Measurements from ENCODE around the gene S100A14. TPM values are rescaled to one million over a fixed set of nuclear protein-coding genes. Genes with fewer than 3 reads are reported as not detected.

S100A14 gene
- total RNA-seq, 1 experiment from 2014 or later = not detected

GRCh38 chr1:153635872-153636271, 19.7 kb upstream of the S100A14 start:
- H3K9me2 ChIP-seq (replicated peaks; ENCODE audit: insufficient read depth, low read length) = no peaks in the 10 kb centered on the region
- peak overlapping the region; percentile 93; the same call in 1 of the 2 replicates for H3K4me3 ChIP-seq (ENCODE audit: low read length)
- H3K4me2 ChIP-seq (ENCODE audit: low read depth, low read length, poor library complexity, severe bottlenecking) = peak overlapping the region; percentile 74
- H3K79me2 ChIP-seq (ENCODE audit: low read length) = peaks cover 37% of the 10 kb centered on the region
- no peak for DNase-seq
- no peak overlapping the region for H3K27ac ChIP-seq (ENCODE audit: low read length)
- peaks cover 45% of the 10 kb centered on the region for H3K36me3 ChIP-seq (ENCODE audit: insufficient read depth, low read length)
- H3K4me1 ChIP-seq (ENCODE audit: low read length) = peaks cover 14% of the 10 kb centered on the region
- peaks cover 3% of the 10 kb centered on the region; the same call in 1 of the 2 replicates for H4K20me1 ChIP-seq (ENCODE audit: insufficient read depth, low read depth, low read length)
- H3K9me3 ChIP-seq (ENCODE audit: low read length) = no peaks in the 10 kb centered on the region
- H2AFZ ChIP-seq (ENCODE audit: low read length) = no peak overlapping the region
- H3K27me3 ChIP-seq (ENCODE audit: low read length) = no peaks in the 10 kb centered on the region
- no peak overlapping the region for H3K9ac ChIP-seq (ENCODE audit: low read length)

GRCh38 chr1:153633754-153634665, 17.9 kb upstream of the S100A14 start, which contains the start of gene CHTOP:
CHTOP (plus strand) TSS chr1:153634066; CDS start chr1:153636589, 2,523 bp downstream.
- H3K27me3 ChIP-seq (ENCODE audit: low read length) = no peaks in the 10 kb centered on the region
- no peaks in the 10 kb centered on the region for H3K9me3 ChIP-seq (ENCODE audit: low read length)
- no peak within 1 kb of the TSS for H2AFZ ChIP-seq (ENCODE audit: low read length)
- no peaks in the 10 kb centered on the region for H3K9me2 ChIP-seq (replicated peaks; ENCODE audit: insufficient read depth, low read length)
- H3K9ac ChIP-seq (ENCODE audit: low read length) = peak within 1 kb of the TSS; percentile 100
- H3K79me2 ChIP-seq (ENCODE audit: low read length) = peaks cover 34% of the 10 kb centered on the region
- DNase-seq = peak; percentile 99
- peak within 1 kb of the TSS; percentile 98 for H3K27ac ChIP-seq (ENCODE audit: low read length)
- H3K4me3 ChIP-seq (ENCODE audit: low read length) = peak within 1 kb of the TSS; percentile 93
- H3K4me1 ChIP-seq (ENCODE audit: low read length) = peaks cover 14% of the 10 kb centered on the region
- H4K20me1 ChIP-seq (ENCODE audit: insufficient read depth, low read depth, low read length) = peaks cover 3% of the 10 kb centered on the region; the same call in 1 of the 2 replicates
- H3K36me3 ChIP-seq (ENCODE audit: insufficient read depth, low read length) = peaks cover 30% of the 10 kb centered on the region
- peak within 1 kb of the TSS; percentile 74 for H3K4me2 ChIP-seq (ENCODE audit: low read depth, low read length, poor library complexity, severe bottlenecking)

GRCh38 chr1:153633161-153633753, 17.1 kb upstream of the S100A14 start:
- H4K20me1 ChIP-seq (ENCODE audit: insufficient read depth, low read depth, low read length) = peaks cover 3% of the 10 kb centered on the region; the same call in 1 of the 2 replicates
- no peaks in the 10 kb centered on the region for H3K9me2 ChIP-seq (replicated peaks; ENCODE audit: insufficient read depth, low read length)
- H3K4me2 ChIP-seq (ENCODE audit: low read depth, low read length, poor library complexity, severe bottlenecking) = no peak overlapping the region
- no peaks in the 10 kb centered on the region for H3K9me3 ChIP-seq (ENCODE audit: low read length)
- no peaks in the 10 kb centered on the region for H3K27me3 ChIP-seq (ENCODE audit: low read length)
- no peak overlapping the region for H3K9ac ChIP-seq (ENCODE audit: low read length)
- H3K79me2 ChIP-seq (ENCODE audit: low read length) = peaks cover 34% of the 10 kb centered on the region
- H2AFZ ChIP-seq (ENCODE audit: low read length) = no peak overlapping the region
- peaks cover 24% of the 10 kb centered on the region for H3K36me3 ChIP-seq (ENCODE audit: insufficient read depth, low read length)
- DNase-seq = no peak
- peaks cover 19% of the 10 kb centered on the region for H3K4me1 ChIP-seq (ENCODE audit: low read length)
- no peak overlapping the region for H3K4me3 ChIP-seq (ENCODE audit: low read length)
- H3K27ac ChIP-seq (ENCODE audit: low read length) = no peak overlapping the region

- Histone ChIP-seq H3K9me3 (ENCODE audit: low read length) (no peaks in the 10 kb centered on the region), H2AFZ (ENCODE audit: low read length) (no peak overlapping the region), H3K4me3 (ENCODE audit: low read length) (no peak overlapping the region), H3K4me2 (ENCODE audit: low read depth, low read length, poor library complexity, severe bottlenecking) (no peak overlapping the region), H3K36me3 (ENCODE audit: insufficient read depth, low read length) (peaks cover 6% of the 10 kb centered on the region; the same call in 1 of the 2 replicates), H3K27me3 (ENCODE audit: low read length) (no peaks in the 10 kb centered on the region), H3K79me2 (ENCODE audit: low read length) (peaks cover 21% of the 10 kb centered on the region), H3K4me1 (ENCODE audit: low read length) (peaks cover 38% of the 10 kb centered on the region), H3K9me2 (replicated peaks; ENCODE audit: insufficient read depth, low read length) (no peaks in the 10 kb centered on the region), H4K20me1 (ENCODE audit: insufficient read depth, low read depth, low read length) (peaks cover 3% of the 10 kb centered on the region; the same call in 1 of the 2 replicates), H3K27ac (ENCODE audit: low read length) (no peak overlapping the region), H3K9ac (ENCODE audit: low read length) (no peak overlapping the region)
- DNase-seq = no peak
These were observed 15.2 kb upstream of the S100A14 start for GRCh38 chr1:153631047-153632022.

- Histone ChIP-seq H3K4me3 (ENCODE audit: low read length) (no peak overlapping the region), H4K20me1 (ENCODE audit: insufficient read depth, low read depth, low read length) (no peaks in the 10 kb centered on the region), H2AFZ (ENCODE audit: low read length) (no peak overlapping the region), H3K9ac (ENCODE audit: low read length) (no peak overlapping the region), H3K9me3 (ENCODE audit: low read length) (no peaks in the 10 kb centered on the region), H3K9me2 (replicated peaks; ENCODE audit: insufficient read depth, low read length) (no peaks in the 10 kb centered on the region), H3K4me1 (ENCODE audit: low read length) (peaks cover 30% of the 10 kb centered on the region), H3K36me3 (ENCODE audit: insufficient read depth, low read length) (no peaks in the 10 kb centered on the region), H3K4me2 (ENCODE audit: low read depth, low read length, poor library complexity, severe bottlenecking) (no peak overlapping the region), H3K79me2 (ENCODE audit: low read length) (peaks cover 11% of the 10 kb centered on the region), H3K27ac (ENCODE audit: low read length) (no peak overlapping the region), H3K27me3 (ENCODE audit: low read length) (no peaks in the 10 kb centered on the region)
- DNase-seq = no peak
These were observed 14.3 kb upstream of the S100A14 start for GRCh38 chr1:153630384-153630783.

GRCh38 chr1:153629971-153630370, 13.8 kb upstream of the S100A14 start:
- Histone ChIP-seq H3K9ac (ENCODE audit: low read length) (no peak overlapping the region), H2AFZ (ENCODE audit: low read length) (no peak overlapping the region), H3K9me3 (ENCODE audit: low read length) (no peaks in the 10 kb centered on the region), H3K4me3 (ENCODE audit: low read length) (no peak overlapping the region), H3K27me3 (ENCODE audit: low read length) (no peaks in the 10 kb centered on the region), H4K20me1 (ENCODE audit: insufficient read depth, low read depth, low read length) (no peaks in the 10 kb centered on the region), H3K9me2 (replicated peaks; ENCODE audit: insufficient read depth, low read length) (no peaks in the 10 kb centered on the region), H3K4me2 (ENCODE audit: low read depth, low read length, poor library complexity, severe bottlenecking) (no peak overlapping the region), H3K27ac (ENCODE audit: low read length) (no peak overlapping the region), H3K4me1 (ENCODE audit: low read length) (peaks cover 26% of the 10 kb centered on the region), H3K79me2 (ENCODE audit: low read length) (peaks cover 7% of the 10 kb centered on the region), H3K36me3 (ENCODE audit: insufficient read depth, low read length) (no peaks in the 10 kb centered on the region)
- no peak for DNase-seq

GRCh38 chr1:153629343-153629665, 13.2 kb upstream of the S100A14 start:
- no peaks in the 10 kb centered on the region for H3K9me2 ChIP-seq (replicated peaks; ENCODE audit: insufficient read depth, low read length)
- no peaks in the 10 kb centered on the region for H4K20me1 ChIP-seq (ENCODE audit: insufficient read depth, low read depth, low read length)
- no peak overlapping the region for H2AFZ ChIP-seq (ENCODE audit: low read length)
- peaks cover under 1% of the 10 kb centered on the region for H3K79me2 ChIP-seq (ENCODE audit: low read length)
- H3K27ac ChIP-seq (ENCODE audit: low read length) = no peak overlapping the region
- H3K4me1 ChIP-seq (ENCODE audit: low read length) = peaks cover 24% of the 10 kb centered on the region
- no peak for DNase-seq
- no peaks in the 10 kb centered on the region for H3K9me3 ChIP-seq (ENCODE audit: low read length)
- no peaks in the 10 kb centered on the region for H3K36me3 ChIP-seq (ENCODE audit: insufficient read depth, low read length)
- H3K27me3 ChIP-seq (ENCODE audit: low read length) = no peaks in the 10 kb centered on the region
- H3K9ac ChIP-seq (ENCODE audit: low read length) = no peak overlapping the region
- no peak overlapping the region for H3K4me2 ChIP-seq (ENCODE audit: low read depth, low read length, poor library complexity, severe bottlenecking)
- H3K4me3 ChIP-seq (ENCODE audit: low read length) = no peak overlapping the region

Data from Karpas-422 (cell line).